Hepatocyte (in vitro differentiated cells): ENCODE measurements around the gene CENPA. TPM values are rescaled to one million over a fixed set of nuclear protein-coding genes. Genes with fewer than 3 reads are reported as not detected.
"Not testable (repeated sequence)": the region's sequence is repeated elsewhere in the genome, so short reads cannot be mapped to it uniquely, and the experiment has no call there.

Experiments used
- DNase-seq: peaks from one replicate; pipeline ENCODE4 v3.0.0-alpha.2; 2016; ENCODE audit warnings: low spot score
- H2AFZ ChIP-seq: fragments of 200-600 bp; sonication (generic); 2 replicates; pipeline ENCODE4 v1.6.0; 2016; ENCODE audit warnings: antibody characterized with exemption, mild to moderate bottlenecking
- H3K27ac ChIP-seq: fragments of 200-600 bp; sonication (generic); 2 replicates; pipeline ENCODE4 v1.5.1; 2016; ENCODE audit warnings: mild to moderate bottlenecking
- H3K27me3 ChIP-seq: fragments of 200-600 bp; sonication (generic); 2 replicates; pipeline ENCODE4 v1.6.1; 2016
- H3K36me3 ChIP-seq: fragments of 200-600 bp; sonication (generic); replicated peaks from 2 replicates; pipeline ENCODE4 v1.5.1; 2016; ENCODE audit warnings: low read depth; ENCODE audit not compliant: insufficient read depth
- H3K4me1 ChIP-seq: fragments of 200-600 bp; sonication (generic); 2 replicates; pipeline ENCODE4 v1.5.1; 2016; ENCODE audit warnings: mild to moderate bottlenecking, moderate library complexity; ENCODE audit not compliant: insufficient read depth
- H3K4me2 ChIP-seq: fragments of 200-600 bp; sonication (generic); 2 replicates; pipeline ENCODE4 v1.6.0; 2016
- H3K4me3 ChIP-seq: fragments of 200-600 bp; sonication (generic); 2 replicates; pipeline ENCODE4 v1.5.1; 2016; ENCODE audit warnings: mild to moderate bottlenecking
- H3K79me2 ChIP-seq: fragments of 200-600 bp; sonication (generic); 2 replicates; pipeline ENCODE4 v1.6.0; 2017; ENCODE audit warnings: mild to moderate bottlenecking
- H3K9me2 ChIP-seq: fragments of 200-600 bp; sonication (generic); replicated peaks from 2 replicates; pipeline ENCODE4 v1.6.0; 2017; ENCODE audit warnings: mild to moderate bottlenecking; ENCODE audit not compliant: insufficient read depth
- H3K9me3 ChIP-seq: fragments of 200-600 bp; sonication (generic); 2 replicates; pipeline ENCODE4 v1.5.1; 2016; ENCODE audit warnings: low read depth, mild to moderate bottlenecking
- H4K20me1 ChIP-seq: fragments of 200-600 bp; sonication (generic); 2 replicates; pipeline ENCODE4 v1.6.0; 2016; ENCODE audit warnings: mild to moderate bottlenecking; ENCODE audit not compliant: insufficient read depth, poor library complexity, severe bottlenecking
- EZH2 ChIP-seq: fragments of 200-600 bp; sonication (generic); IDR thresholded peaks from 2 replicates; pipeline ENCODE4 v1.6.1; 2016; ENCODE audit warnings: antibody characterized with exemption, mild to moderate bottlenecking, borderline replicate concordance
- EZH2phosphoT487 ChIP-seq: fragments of 200-600 bp; sonication (generic); IDR thresholded peaks from one replicate; pipeline ENCODE4 v1.6.1; 2018; ENCODE audit warnings: antibody characterized with exemption, mild to moderate bottlenecking, low read depth, moderate library complexity; ENCODE audit not compliant: unreplicated experiment, severe bottlenecking
- WGBS: methylation state at CpG from one replicate; pipeline ENCODE4 v1.1.6; 2016; ENCODE audit warnings: low lambda C conversion rate; ENCODE audit errors: missing lambda C conversion rate; 5-methylcytosine and 5-hydroxymethylcytosine counted together
- polyA plus RNA-seq: library from polyadenylated mRNA; unstranded; fragments of >200 nt; fragmentation: Nextera tagmentation; extraction: Ambion mirVana; gene quantifications from 2 replicates; pipeline ENCODE4 v1.2.1, GENCODE V29; 2016
- total RNA-seq: library from RNA; depleted of rRNA; stranded (reverse); fragments of >200 nt; gene quantifications from 2 replicates; pipeline ENCODE4 v1.2.3, GENCODE V29; 2014
- TF ChIP-seq, protein P1 (sequence below): fragments of 200-600 bp; sonication (generic); IDR thresholded peaks from 2 replicates; pipeline ENCODE4 v1.5.1; 2016; ENCODE audit warnings: antibody characterized with exemption, mild to moderate bottlenecking; ENCODE audit not compliant: poor library complexity

Gene CENPA
- total and polyA plus RNA-seq, 2 experiments from 2014 or later: 1.7 to 5.5 TPM

DNA sequence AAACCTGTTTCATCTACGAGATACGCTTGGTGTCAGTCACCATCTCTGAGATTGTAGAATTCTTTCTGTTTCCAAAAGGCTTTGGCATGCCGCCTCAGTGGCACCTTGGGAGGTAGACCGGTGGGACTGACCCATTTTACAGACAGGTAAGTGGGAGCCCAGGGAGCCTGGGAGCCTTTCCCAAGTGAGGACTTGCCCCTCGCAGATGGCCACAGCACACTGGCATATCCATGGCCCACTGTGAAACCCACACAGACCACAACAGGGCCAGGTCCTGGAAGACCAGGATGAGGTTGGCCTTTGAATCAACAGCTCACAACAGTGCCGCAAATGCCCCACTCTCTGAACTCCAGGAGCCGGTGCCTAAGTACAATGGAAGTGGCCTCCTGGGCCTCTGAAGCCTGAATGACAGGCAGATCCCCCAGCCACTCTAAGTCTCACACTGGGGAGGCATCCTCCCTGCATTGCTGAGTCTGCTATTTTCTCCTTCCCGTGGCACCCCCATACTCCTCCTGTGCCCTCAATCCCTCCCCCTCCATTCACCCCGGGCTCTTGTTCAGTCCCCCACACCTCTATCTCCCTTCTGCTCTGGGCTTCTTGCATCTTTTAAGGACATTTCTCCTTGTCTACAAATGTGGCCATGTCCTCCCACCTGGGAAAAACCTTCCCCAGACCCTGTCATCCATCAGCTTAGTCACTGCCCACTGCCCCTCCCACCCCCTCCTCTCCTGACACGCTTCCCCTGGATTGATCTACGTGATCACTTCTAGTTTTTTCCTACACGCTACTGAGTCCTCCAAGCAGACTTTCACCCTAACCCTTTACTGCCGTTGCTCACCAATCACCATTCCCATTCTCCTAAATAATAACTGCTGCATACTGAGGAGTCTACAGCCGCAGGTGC, 26.2 kb downstream of the CENPA start:
- H3K27ac ChIP-seq: no peak overlapping the region
- no peak for DNase-seq
- no peaks in the 10 kb centered on the region for H4K20me1 ChIP-seq
- H3K9me3 ChIP-seq: no peaks in the 10 kb centered on the region
- no peak overlapping the region for H2AFZ ChIP-seq
- H3K27me3 ChIP-seq: no peaks in the 10 kb centered on the region
- H3K4me1 ChIP-seq: no peaks in the 10 kb centered on the region
- H3K4me3 ChIP-seq: no peak overlapping the region
- no peaks in the 10 kb centered on the region for H3K36me3 ChIP-seq
- no peaks in the 10 kb centered on the region for H3K79me2 ChIP-seq
- no peak overlapping the region for H3K4me2 ChIP-seq
- no peak for TF ChIP-seq EZH2phosphoT487
- TF ChIP-seq, protein P1, sequence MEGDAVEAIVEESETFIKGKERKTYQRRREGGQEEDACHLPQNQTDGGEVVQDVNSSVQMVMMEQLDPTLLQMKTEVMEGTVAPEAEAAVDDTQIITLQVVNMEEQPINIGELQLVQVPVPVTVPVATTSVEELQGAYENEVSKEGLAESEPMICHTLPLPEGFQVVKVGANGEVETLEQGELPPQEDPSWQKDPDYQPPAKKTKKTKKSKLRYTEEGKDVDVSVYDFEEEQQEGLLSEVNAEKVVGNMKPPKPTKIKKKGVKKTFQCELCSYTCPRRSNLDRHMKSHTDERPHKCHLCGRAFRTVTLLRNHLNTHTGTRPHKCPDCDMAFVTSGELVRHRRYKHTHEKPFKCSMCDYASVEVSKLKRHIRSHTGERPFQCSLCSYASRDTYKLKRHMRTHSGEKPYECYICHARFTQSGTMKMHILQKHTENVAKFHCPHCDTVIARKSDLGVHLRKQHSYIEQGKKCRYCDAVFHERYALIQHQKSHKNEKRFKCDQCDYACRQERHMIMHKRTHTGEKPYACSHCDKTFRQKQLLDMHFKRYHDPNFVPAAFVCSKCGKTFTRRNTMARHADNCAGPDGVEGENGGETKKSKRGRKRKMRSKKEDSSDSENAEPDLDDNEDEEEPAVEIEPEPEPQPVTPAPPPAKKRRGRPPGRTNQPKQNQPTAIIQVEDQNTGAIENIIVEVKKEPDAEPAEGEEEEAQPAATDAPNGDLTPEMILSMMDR: no peak
- TF ChIP-seq EZH2: no peak
- 83% methylated on average over 14 of the region's 14 CpGs for WGBS
- H3K9me2 ChIP-seq: no peaks in the 10 kb centered on the region

GRCh38 chr2:26812731-26813130, 26.9 kb downstream of the CENPA start:
- WGBS: 89% methylated on average over 3 of the region's 3 CpGs
- no peaks in the 10 kb centered on the region for H3K79me2 ChIP-seq
- no peak for TF ChIP-seq EZH2
- TF ChIP-seq EZH2phosphoT487: no peak
- TF ChIP-seq, protein P1: no peak
- H3K4me3 ChIP-seq: no peak overlapping the region
- no peaks in the 10 kb centered on the region for H3K9me2 ChIP-seq
- H3K4me1 ChIP-seq: no peaks in the 10 kb centered on the region
- no peak overlapping the region for H3K4me2 ChIP-seq
- no peaks in the 10 kb centered on the region for H3K9me3 ChIP-seq
- no peaks in the 10 kb centered on the region for H3K27me3 ChIP-seq
- no peak for DNase-seq
- no peak overlapping the region for H3K27ac ChIP-seq
- no peaks in the 10 kb centered on the region for H4K20me1 ChIP-seq
- H2AFZ ChIP-seq: no peak overlapping the region
- no peaks in the 10 kb centered on the region for H3K36me3 ChIP-seq

- not testable (repeated sequence) for H3K9me2 ChIP-seq, H3K79me2 ChIP-seq, H4K20me1 ChIP-seq, DNase-seq, H2AFZ ChIP-seq, H3K9me3 ChIP-seq, H3K4me1 ChIP-seq, H3K36me3 ChIP-seq, H3K4me2 ChIP-seq, H3K4me3 ChIP-seq, H3K27me3 ChIP-seq, H3K27ac ChIP-seq
- WGBS: 98% methylated on average over 38 of the region's 52 CpGs
Observed at GRCh38 chr2:26814072-26814765, 28.4 kb downstream of the CENPA start.

- H3K4me1 ChIP-seq: no peaks in the 10 kb centered on the region
- H3K36me3 ChIP-seq: no peaks in the 10 kb centered on the region
- no peaks in the 10 kb centered on the region for H3K9me2 ChIP-seq
- H3K27me3 ChIP-seq: no peaks in the 10 kb centered on the region
- no peaks in the 10 kb centered on the region for H4K20me1 ChIP-seq
- no peaks in the 10 kb centered on the region for H3K9me3 ChIP-seq
- no peak for TF ChIP-seq EZH2
- TF ChIP-seq EZH2phosphoT487: no peak
- TF ChIP-seq, protein P1: no peak
- H3K4me3 ChIP-seq: no peak overlapping the region
- H3K79me2 ChIP-seq: no peaks in the 10 kb centered on the region
- no peak for DNase-seq
- 55% methylated on average over 3 of the region's 3 CpGs for WGBS
- no peak overlapping the region for H3K27ac ChIP-seq
- no peak overlapping the region for H2AFZ ChIP-seq
- H3K4me2 ChIP-seq: no peak overlapping the region
Observed at GRCh38 chr2:26816893-26817292, 31.0 kb downstream of the CENPA start.
